ENCODE results near the gene IMPA2. TPM values are rescaled to one million over a fixed set of nuclear protein-coding genes. Genes with fewer than 3 reads are reported as not detected.

IMPA2 gene
- total and polyA plus RNA-seq, 2 of the 8 experiments (the other 6 are each of a cell fraction or from before 2014, with no cell fraction given), result 102 to 140 TPM

GRCh38 chr18:12038639-12039539 lies 57.6 kb downstream of the IMPA2 start (continued):
- TF ChIP-seq, protein P1, sequence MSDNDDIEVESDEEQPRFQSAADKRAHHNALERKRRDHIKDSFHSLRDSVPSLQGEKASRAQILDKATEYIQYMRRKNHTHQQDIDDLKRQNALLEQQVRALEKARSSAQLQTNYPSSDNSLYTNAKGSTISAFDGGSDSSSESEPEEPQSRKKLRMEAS (IDR thresholded peaks at IDR 0.05), result peak; percentile 44
- 0 out of 2 replicates have a peak, but pooled peaks have one; percentile 25 for TF ChIP-seq PHF8 (conservative IDR thresholded peaks at IDR 0.05; ENCODE audit: low read depth, low read length)
- no peak for TF ChIP-seq SP2 (IDR thresholded peaks at IDR 0.05; ENCODE audit: low read length)
- TF ChIP-seq KDM1A (IDR thresholded peaks at IDR 0.05; ENCODE audit: borderline replicate concordance, low read length), result no peak
- TF ChIP-seq SUZ12 (IDR thresholded peaks at IDR 0.05; ENCODE audit: low read length), result peak; percentile 55; the same call in 1 of the 2 replicates
- TF ChIP-seq FOSL1 (IDR thresholded peaks at IDR 0.05; ENCODE audit: insufficient read depth, low read depth, low read length), result no peak
- no peak for TF ChIP-seq EP300 (IDR thresholded peaks at IDR 0.05; ENCODE audit: borderline replicate concordance in 1 of 2, low read depth in 2 of 2, low read length in 2 of 2)
- TF ChIP-seq POLR2AphosphoS5 (IDR thresholded peaks at IDR 0.05; ENCODE audit: low read depth, low read length), result no peak
- peak; percentile 93 to 96 for TF ChIP-seq RAD21 (IDR thresholded peaks at IDR 0.05 in 1 of 2, conservative IDR thresholded peaks at IDR 0.05 in 1 of 2; ENCODE audit: low read depth in 2 of 2, low read length in 2 of 2)
- no peak for TF ChIP-seq SAP30 (IDR thresholded peaks at IDR 0.05; ENCODE audit: insufficient read depth, insufficient replicate concordance, low read length)
- no peak for TF ChIP-seq NRF1 (IDR thresholded peaks at IDR 0.05; ENCODE audit: low read depth, low read length)
- peak; percentile 32; the same call in 1 of the 2 replicates for TF ChIP-seq TAF1 (IDR thresholded peaks at IDR 0.05; ENCODE audit: low read depth, low read length)
- no peak for TF ChIP-seq JUND (IDR thresholded peaks at IDR 0.05; ENCODE audit: low read length)
- TF ChIP-seq BRCA1 (IDR thresholded peaks at IDR 0.05; ENCODE audit: low read depth, low read length), result no peak
- TF ChIP-seq CBX8 (IDR thresholded peaks at IDR 0.05; ENCODE audit: borderline replicate concordance, low read depth, low read length), result no peak
- TF ChIP-seq MAFK (IDR thresholded peaks at IDR 0.05; ENCODE audit: low read depth, low read length), result no peak
- no peak for TF ChIP-seq USF2 (IDR thresholded peaks at IDR 0.05; ENCODE audit: low read length)
- TF ChIP-seq POU5F1 (IDR thresholded peaks at IDR 0.05; ENCODE audit: low read depth, low read length), result no peak
- no peak for TF ChIP-seq RFX5 (IDR thresholded peaks at IDR 0.05; ENCODE audit: borderline replicate concordance, low read depth, low read length)
- TF ChIP-seq SP4 (IDR thresholded peaks at IDR 0.05; ENCODE audit: low read length), result no peak
- peak; percentile 57; the same call in 1 of the 2 replicates for TF ChIP-seq E2F6 (IDR thresholded peaks at IDR 0.05)

Measured in H1 (cell line).